ENCODE data around the gene FGD2.

- no peak for TF ChIP-seq CTCF (IDR thresholded peaks at IDR 0.05; ENCODE audit: borderline replicate concordance, extremely low read depth, low read length, poor library complexity, severe bottlenecking)
- no peak for TF ChIP-seq EZH2 (IDR thresholded peaks at IDR 0.05; ENCODE audit: borderline replicate concordance, low read depth, low read length, severe bottlenecking)
These were observed 37.0 kb upstream of the FGD2 start for GRCh38 chr6:36968266-36968977.

Measured in DND-41 (cell line).